ENCODE results near the gene SMIM11. TPM values are rescaled to one million over a fixed set of nuclear protein-coding genes. Genes with fewer than 3 reads are reported as not detected.

The SMIM11 gene
- total RNA-seq, 1 donor from 2014 or later, result 19.7 TPM

DNA sequence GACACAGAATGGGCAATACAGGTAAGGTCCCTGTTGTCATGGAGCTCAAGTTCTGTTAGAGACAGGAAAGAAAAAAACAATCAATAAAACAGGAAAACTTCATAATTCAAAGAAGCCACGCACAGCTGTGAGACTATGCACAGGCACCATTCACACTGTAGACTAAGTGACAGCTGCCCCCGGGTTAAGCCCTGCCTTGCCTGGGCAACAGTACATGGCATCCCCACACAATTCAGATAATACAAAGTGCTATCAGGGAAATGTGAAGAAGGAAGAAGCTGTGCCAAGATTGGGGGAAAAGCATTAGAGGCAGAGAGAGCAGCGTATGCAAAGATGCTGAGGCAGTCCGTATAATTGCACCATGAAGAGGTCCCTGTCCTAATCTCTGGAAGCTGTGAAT is 20.5 kb upstream of the SMIM11 start:
- no peak overlapping the region for H3K4me3 ChIP-seq
- no peaks in the 10 kb centered on the region for H3K4me1 ChIP-seq
- H3K9me3 ChIP-seq, result no peaks in the 10 kb centered on the region
- DNase-seq (no peak), ATAC-seq (no peak)
- H3K27me3 ChIP-seq (ENCODE audit: low read depth), result no peaks in the 10 kb centered on the region
- H3K36me3 ChIP-seq, result no peaks in the 10 kb centered on the region
- H3K27ac ChIP-seq, result no peak overlapping the region
- TF ChIP-seq CTCF (IDR thresholded peaks at IDR 0.05), result no peak
- intact Hi-C loops (cut with DNase I), result no loop called here

DNA sequence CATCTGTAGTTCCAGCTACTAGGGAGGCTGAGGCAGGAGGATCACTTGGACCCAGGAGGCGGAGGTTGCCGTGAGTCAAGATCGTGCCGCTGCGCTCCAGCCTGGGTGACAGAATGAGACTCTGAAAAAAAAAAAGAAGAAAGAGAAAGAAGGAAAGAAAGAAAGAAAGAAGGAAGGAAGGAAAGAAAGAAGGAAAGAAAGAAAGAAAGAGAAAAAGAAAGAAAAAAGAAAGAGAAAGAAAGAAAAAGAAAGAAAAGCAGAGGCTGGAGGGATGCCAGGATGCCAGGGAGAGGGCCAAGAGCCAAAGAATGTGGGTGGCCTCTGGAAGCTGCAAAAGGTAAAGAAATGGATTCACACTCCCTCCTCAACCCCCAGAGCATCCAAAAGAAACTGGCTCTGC is 19.7 kb upstream of the SMIM11 start:
- no peak overlapping the region for H3K27ac ChIP-seq
- no peaks in the 10 kb centered on the region for H3K36me3 ChIP-seq
- intact Hi-C loops (cut with DNase I), result no loop called here
- H3K4me3 ChIP-seq, result no peak overlapping the region
- TF ChIP-seq CTCF (IDR thresholded peaks at IDR 0.05), result no peak
- H3K27me3 ChIP-seq (ENCODE audit: low read depth), result no peaks in the 10 kb centered on the region
- H3K4me1 ChIP-seq, result no peaks in the 10 kb centered on the region
- ATAC-seq (no peak), DNase-seq (no peak)
- no peaks in the 10 kb centered on the region for H3K9me3 ChIP-seq

- no peak for ATAC-seq
- Histone ChIP-seq H3K27me3 (ENCODE audit: low read depth) (peaks cover 4% of the 10 kb centered on the region), H3K4me3 (no peak overlapping the region), H3K4me1 (peaks cover 7% of the 10 kb centered on the region), H3K36me3 (no peaks in the 10 kb centered on the region), H3K9me3 (no peaks in the 10 kb centered on the region), H3K27ac (no peak overlapping the region)
- DNase-seq, result no peak
- no peak for TF ChIP-seq CTCF (IDR thresholded peaks at IDR 0.05)
- intact Hi-C loops (cut with DNase I), result no loop called here
Measured at GRCh38 chr21:34357889-34358288, 17.4 kb upstream of the SMIM11 start.

GRCh38 chr21:34358866-34359265 is 16.4 kb upstream of the SMIM11 start:
- no peak for TF ChIP-seq CTCF (IDR thresholded peaks at IDR 0.05)
- H3K9me3 ChIP-seq, result no peaks in the 10 kb centered on the region
- H3K4me3 ChIP-seq, result no peak overlapping the region
- H3K27me3 ChIP-seq (ENCODE audit: low read depth), result peaks cover 4% of the 10 kb centered on the region
- H3K4me1 ChIP-seq, result peaks cover 7% of the 10 kb centered on the region
- ATAC-seq (no peak), DNase-seq (no peak)
- no peak overlapping the region for H3K27ac ChIP-seq
- H3K36me3 ChIP-seq, result no peaks in the 10 kb centered on the region
- intact Hi-C loops (cut with DNase I), result no loop called here

- H3K27ac ChIP-seq, result no peak overlapping the region
- H3K4me1 ChIP-seq, result peaks cover 7% of the 10 kb centered on the region
- no peaks in the 10 kb centered on the region for H3K9me3 ChIP-seq
- no peak for TF ChIP-seq CTCF (IDR thresholded peaks at IDR 0.05)
- no peaks in the 10 kb centered on the region for H3K36me3 ChIP-seq
- intact Hi-C loops (cut with DNase I), result no loop called here
- peaks cover 4% of the 10 kb centered on the region for H3K27me3 ChIP-seq (ENCODE audit: low read depth)
- DNase-seq, result no peak
- H3K4me3 ChIP-seq, result no peak overlapping the region
- no peak for ATAC-seq
Measured at GRCh38 chr21:34360488-34361241, 14.6 kb upstream of the SMIM11 start.

Data from lower lobe of right lung (tissue), 2 donors.